ENCODE measurements around the gene KAT2B.

The KAT2B gene

DNA sequence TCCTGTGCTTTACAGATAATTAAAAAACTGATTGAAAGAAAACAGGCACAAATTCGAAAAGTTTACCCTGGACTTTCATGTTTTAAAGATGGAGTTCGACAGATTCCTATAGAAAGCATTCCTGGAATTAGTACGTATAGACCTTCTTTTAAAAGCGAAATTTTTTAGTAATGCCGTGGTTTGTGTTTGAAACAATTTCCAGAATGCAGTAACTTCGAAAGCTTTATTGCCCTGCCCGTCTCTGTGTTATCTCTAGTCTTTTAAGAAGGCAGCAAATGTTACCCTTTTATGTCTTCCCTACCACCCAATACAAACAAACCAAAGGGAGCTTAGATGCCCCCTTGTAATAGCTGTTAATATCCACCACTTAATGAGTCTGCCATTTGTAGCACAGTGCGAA, 106.1 kb downstream of the KAT2B start:
- TF ChIP-seq, protein P1, sequence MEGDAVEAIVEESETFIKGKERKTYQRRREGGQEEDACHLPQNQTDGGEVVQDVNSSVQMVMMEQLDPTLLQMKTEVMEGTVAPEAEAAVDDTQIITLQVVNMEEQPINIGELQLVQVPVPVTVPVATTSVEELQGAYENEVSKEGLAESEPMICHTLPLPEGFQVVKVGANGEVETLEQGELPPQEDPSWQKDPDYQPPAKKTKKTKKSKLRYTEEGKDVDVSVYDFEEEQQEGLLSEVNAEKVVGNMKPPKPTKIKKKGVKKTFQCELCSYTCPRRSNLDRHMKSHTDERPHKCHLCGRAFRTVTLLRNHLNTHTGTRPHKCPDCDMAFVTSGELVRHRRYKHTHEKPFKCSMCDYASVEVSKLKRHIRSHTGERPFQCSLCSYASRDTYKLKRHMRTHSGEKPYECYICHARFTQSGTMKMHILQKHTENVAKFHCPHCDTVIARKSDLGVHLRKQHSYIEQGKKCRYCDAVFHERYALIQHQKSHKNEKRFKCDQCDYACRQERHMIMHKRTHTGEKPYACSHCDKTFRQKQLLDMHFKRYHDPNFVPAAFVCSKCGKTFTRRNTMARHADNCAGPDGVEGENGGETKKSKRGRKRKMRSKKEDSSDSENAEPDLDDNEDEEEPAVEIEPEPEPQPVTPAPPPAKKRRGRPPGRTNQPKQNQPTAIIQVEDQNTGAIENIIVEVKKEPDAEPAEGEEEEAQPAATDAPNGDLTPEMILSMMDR (conservative IDR thresholded peaks at IDR 0.05), result no peak
- no peak overlapping the region for H3K27ac ChIP-seq

DNA sequence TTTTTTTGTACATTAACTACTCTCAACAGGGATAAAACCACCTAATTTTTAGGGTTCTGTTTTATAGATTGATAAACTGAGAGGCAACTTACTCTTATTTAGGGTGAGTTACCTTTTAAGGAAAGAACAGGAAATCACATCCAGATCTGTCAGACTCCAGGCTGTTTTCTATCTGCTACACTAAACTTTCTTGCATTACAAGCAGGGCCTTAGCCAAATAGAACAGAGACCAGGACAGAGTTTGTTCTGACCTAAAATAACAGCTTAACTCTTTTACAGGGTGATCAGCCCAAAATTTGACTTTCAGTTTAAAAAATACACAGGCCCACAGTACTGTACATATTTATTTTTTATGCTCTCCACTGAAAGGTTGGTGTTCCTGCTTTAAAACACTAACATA, 107.1 kb downstream of the KAT2B start:
- TF ChIP-seq, protein P1 (conservative IDR thresholded peaks at IDR 0.05), result no peak
- no peak overlapping the region; the same call in 1 of the 2 replicates for H3K27ac ChIP-seq

DNA sequence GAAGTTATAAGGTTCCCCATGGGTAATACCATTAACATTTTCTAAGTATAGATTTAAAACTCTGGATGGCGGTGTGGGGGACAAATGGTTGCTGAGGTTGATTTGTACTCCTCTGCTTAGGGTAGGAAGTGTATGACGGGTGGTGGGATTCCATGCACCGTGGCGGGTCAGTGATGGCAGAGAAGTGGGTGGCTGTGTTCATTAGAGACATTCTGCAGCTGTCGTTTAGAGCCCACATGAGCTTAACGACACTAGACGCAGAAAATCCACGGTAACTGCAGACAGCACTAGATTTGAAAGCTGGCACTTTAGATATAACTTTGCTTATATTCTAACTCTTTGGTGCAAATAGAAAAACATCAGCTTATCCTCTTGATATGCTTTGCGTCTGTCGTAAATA, 108.2 kb downstream of the KAT2B start:
- no peak overlapping the region for H3K27ac ChIP-seq
- TF ChIP-seq, protein P1 (conservative IDR thresholded peaks at IDR 0.05), result no peak

GRCh38 chr3:20154078-20154477, 113.8 kb downstream of the KAT2B start:
- TF ChIP-seq, protein P1 (conservative IDR thresholded peaks at IDR 0.05), result no peak
- H3K27ac ChIP-seq, result no peak overlapping the region

GRCh38 chr3:20154928-20155327, 114.7 kb downstream of the KAT2B start:
- TF ChIP-seq, protein P1 (conservative IDR thresholded peaks at IDR 0.05), result no peak

DNA sequence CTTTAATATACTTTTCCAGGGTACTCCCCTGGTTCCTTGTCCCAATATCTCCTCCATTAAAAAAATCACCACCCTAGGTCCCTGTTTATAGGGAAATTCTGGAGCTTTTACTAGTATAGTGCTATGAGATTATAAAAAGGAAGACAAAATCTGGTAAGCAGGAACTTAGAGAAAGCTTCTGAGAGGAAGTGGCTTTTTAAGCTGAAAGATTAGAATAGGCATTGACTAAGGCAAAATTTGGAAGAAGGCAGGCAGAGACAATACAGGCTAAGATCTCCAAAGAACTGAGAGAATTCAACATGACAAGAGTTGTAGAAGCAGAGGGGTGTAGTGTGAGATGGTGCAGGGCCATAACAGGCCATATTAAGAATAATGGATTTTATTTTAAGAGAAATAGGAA, 120.0 kb downstream of the KAT2B start:
- TF ChIP-seq, protein P1 (conservative IDR thresholded peaks at IDR 0.05), result no peak
- H3K27ac ChIP-seq, result no peak overlapping the region

More at GRCh38 chr3:20154928-20155327, 114.7 kb downstream of the KAT2B start:
- H3K27ac ChIP-seq, result no peak overlapping the region

- no peak overlapping the region for H3K27ac ChIP-seq
- TF ChIP-seq, protein P1 (conservative IDR thresholded peaks at IDR 0.05), result no peak
Observed at GRCh38 chr3:20161714-20162113, 121.5 kb downstream of the KAT2B start.

Data from VCaP (cell line).